IMR-90 (cell line): ENCODE results near the gene COL4A2. TPM values are rescaled to one million over a fixed set of nuclear protein-coding genes. Genes with fewer than 3 reads are reported as not detected.

Experiments
- ATAC-seq: fragments of 200-7000 bp; cut with Tn5 transposase; 2 replicates; pipeline ENCODE4 v1.9.1; 2020; ENCODE audit warnings: low read depth, mild to moderate bottlenecking, moderate library complexity
- BruUV-seq: library from RNA; stranded (reverse); fragments of 400-500 nt; replicated peaks from 2 replicates; lab custom pipeline; 2021; lab: Mats Ljungman, UMichigan
- CTCF ChIA-PET: fragments of 300-600 bp; formaldehyde crosslinking; extraction: SDS; loops from one replicate; lab custom pipeline; 2021; ENCODE audit warnings: antibody characterized with exemption; lab: Yijun Ruan, JAX
- POLR2A ChIA-PET: fragments of 300-600 bp; sonication (Branson Sonifier 250); formaldehyde crosslinking; loops from one replicate; lab custom pipeline; 2022; ENCODE audit warnings: antibody characterized with exemption; ENCODE audit not compliant: unreplicated experiment; lab: Charles Lee
- DNase-seq: peaks from one replicate; pipeline ENCODE4 v3.0.0; 2013
- H2AFZ ChIP-seq: replicated peaks from 2 replicates; pipeline ENCODE3; 2013; ENCODE audit warnings: low read length, mild to moderate bottlenecking; ENCODE audit not compliant: poor library complexity
- H2AK5ac ChIP-seq: 2 replicates; pipeline ENCODE4 v1.6.1; 2013; ENCODE audit warnings: low read depth, low read length, inconsistent platforms
- H2AK9ac ChIP-seq: replicated peaks from 2 replicates; pipeline ENCODE3; 2013; ENCODE audit warnings: mild to moderate bottlenecking, low read depth, low read length, moderate library complexity; ENCODE audit not compliant: poor library complexity
- H2BK120ac ChIP-seq: 2 replicates; pipeline ENCODE4 v1.6.1; 2013; ENCODE audit warnings: low read depth, low read length, inconsistent platforms
- H2BK15ac ChIP-seq: 3 replicates; pipeline ENCODE4 v1.6.1; 2013; ENCODE audit warnings: low read depth, low read length, inconsistent platforms
- H2BK20ac ChIP-seq: 2 replicates; pipeline ENCODE4 v1.6.1; 2013; ENCODE audit warnings: low read depth, mild to moderate bottlenecking, inconsistent platforms, low read length, moderate library complexity
- H2BK5ac ChIP-seq: 2 replicates; pipeline ENCODE4 v1.6.1; 2013; ENCODE audit warnings: mild to moderate bottlenecking, low read depth, low read length, inconsistent platforms; ENCODE audit not compliant: poor library complexity, severe bottlenecking
- H3K14ac ChIP-seq: replicated peaks from 2 replicates; pipeline ENCODE4 v1.6.1; 2013; ENCODE audit warnings: low read depth, low read length, inconsistent platforms
- H3K18ac ChIP-seq: 2 replicates; pipeline ENCODE4 v1.6.1; 2013; ENCODE audit warnings: low read depth, low read length, control low read depth
- H3K23ac ChIP-seq: 2 replicates; pipeline ENCODE4 v1.6.1; 2013; ENCODE audit warnings: low read depth, low read length, inconsistent platforms
- H3K27ac ChIP-seq: 2 replicates; pipeline ENCODE4 v1.5.1; 2013; ENCODE audit warnings: mild to moderate bottlenecking, control low read depth, low read length; ENCODE audit not compliant: insufficient read depth
- H3K27me3 ChIP-seq: 2 replicates; pipeline ENCODE4 v1.6.1; 2013; ENCODE audit warnings: low read length; ENCODE audit not compliant: control insufficient read depth, insufficient read depth
- H3K36me3 ChIP-seq: 2 replicates; pipeline ENCODE4 v1.6.1; 2013; ENCODE audit warnings: low read length, mixed read lengths; ENCODE audit not compliant: control insufficient read depth, insufficient read depth
- H3K4ac ChIP-seq: 2 replicates; pipeline ENCODE4 v1.6.1; 2013; ENCODE audit warnings: low read depth, low read length, inconsistent platforms
- H3K4me1 ChIP-seq: 2 replicates; pipeline ENCODE4 v1.6.1; 2013; ENCODE audit warnings: low read length, mixed read lengths; ENCODE audit not compliant: control insufficient read depth, insufficient read depth
- H3K4me2 ChIP-seq: 2 replicates; pipeline ENCODE4 v1.6.1; 2013; ENCODE audit warnings: low read depth, mild to moderate bottlenecking, control low read depth, low read length, moderate library complexity
- H3K4me3 ChIP-seq: 2 replicates; pipeline ENCODE4 v1.5.1; 2013; ENCODE audit warnings: low read depth, mild to moderate bottlenecking, control low read depth, low read length, moderate library complexity; ENCODE audit not compliant: insufficient read depth
- H3K56ac ChIP-seq: 2 replicates; pipeline ENCODE4 v1.6.1; 2013; ENCODE audit warnings: low read length, inconsistent platforms; ENCODE audit not compliant: insufficient read depth; ENCODE audit errors: extremely low read depth
- H3K79me1 ChIP-seq, 2 experiments: 2 replicates each; pipeline ENCODE4 v1.6.1; 2013; ENCODE audit warnings: low read length in 2 of 2, inconsistent platforms in 1 of 2, low read depth in 1 of 2
- H3K9ac ChIP-seq: 2 replicates; pipeline ENCODE4 v1.6.1; 2013; ENCODE audit warnings: low read depth, low read length, control low read depth
- H3K9me1 ChIP-seq: 2 replicates; pipeline ENCODE4 v1.6.1; 2013; ENCODE audit warnings: low read length, inconsistent platforms; ENCODE audit not compliant: insufficient read depth
- H3K9me3 ChIP-seq: 2 replicates; pipeline ENCODE4 v1.6.1; 2013; ENCODE audit warnings: low read length; ENCODE audit not compliant: control insufficient read depth, insufficient read depth
- H4K20me1 ChIP-seq: 2 replicates; pipeline ENCODE4 v1.6.1; 2013; ENCODE audit warnings: low read length, inconsistent platforms; ENCODE audit not compliant: insufficient read depth
- H4K5ac ChIP-seq: 2 replicates; pipeline ENCODE4 v1.6.1; 2013; ENCODE audit warnings: mild to moderate bottlenecking, low read depth, low read length, control low read depth
- H4K8ac ChIP-seq, 2 experiments: 2 replicates each; pipeline ENCODE4 v1.6.1; 2013; ENCODE audit warnings: low read depth in 2 of 2, low read length in 2 of 2, control low read depth in 1 of 2, inconsistent platforms in 1 of 2
- H4K91ac ChIP-seq: 2 replicates; pipeline ENCODE4 v1.6.1; 2013; ENCODE audit warnings: low read depth, low read length, inconsistent platforms; ENCODE audit not compliant: insufficient read depth
- FOS ChIP-seq: fragments of 150-350 bp; IDR thresholded peaks from 2 replicates; pipeline ENCODE4 v1.6.1; 2016; ENCODE audit warnings: low read depth, low read length
- RFX5 ChIP-seq: IDR thresholded peaks from 2 replicates; pipeline ENCODE4 v1.8.0; 2012; ENCODE audit warnings: low read depth, mild to moderate bottlenecking, low read length, moderate library complexity
- WGBS, 2 experiments: methylation state at CpG; one replicate each; pipeline versions ENCODE4 v1.1.5 to v1.1.7; 2013; ENCODE audit warnings: missing lambda C conversion rate in 2 of 2; ENCODE audit not compliant: insufficient read length in 1 of 2; ENCODE audit errors: extremely low coverage in 2 of 2; 5-methylcytosine and 5-hydroxymethylcytosine counted together
- dilution Hi-C: fragments of 300-500 bp; cut with HindIII; formaldehyde crosslinking; loops from one replicate; pipeline ENCODE4 v1.14.3; 2018; ENCODE audit warnings: low sequenced_read_pairs; ENCODE audit not compliant: unreplicated experiment
- in situ Hi-C: fragments of 300-500 bp; cut with MboI; formaldehyde crosslinking; loops from 3 replicates; pipeline ENCODE4 v1.14.3; 2019; ENCODE audit warnings: low sequenced_read_pairs, inconsistent platforms, mixed read lengths
- intact Hi-C: fragments of 100-400 bp; cut with micrococcal nuclease; formaldehyde crosslinking; loops from 2 replicates; pipeline ENCODE4 v1.10.0; 2022
- polyA plus RNA-seq, 3 experiments: library from polyadenylated mRNA; depleted of rRNA; stranded (reverse); fragments of >200 nt; gene quantifications; 2 replicates each; pipeline ENCODE4 v1.2.3, GENCODE V29; 2012; ENCODE audit warnings: low replicate concordance in 1 of 3
- total RNA-seq: library from RNA; depleted of rRNA; stranded (reverse); fragments of >200 nt; gene quantifications from 2 replicates; pipeline ENCODE4 v1.2.3, GENCODE V29; 2012

COL4A2 gene
- total and polyA plus RNA-seq, 2 of the 4 experiments (the other 2 are of a cell fraction), result 90.7 to 457 TPM

DNA sequence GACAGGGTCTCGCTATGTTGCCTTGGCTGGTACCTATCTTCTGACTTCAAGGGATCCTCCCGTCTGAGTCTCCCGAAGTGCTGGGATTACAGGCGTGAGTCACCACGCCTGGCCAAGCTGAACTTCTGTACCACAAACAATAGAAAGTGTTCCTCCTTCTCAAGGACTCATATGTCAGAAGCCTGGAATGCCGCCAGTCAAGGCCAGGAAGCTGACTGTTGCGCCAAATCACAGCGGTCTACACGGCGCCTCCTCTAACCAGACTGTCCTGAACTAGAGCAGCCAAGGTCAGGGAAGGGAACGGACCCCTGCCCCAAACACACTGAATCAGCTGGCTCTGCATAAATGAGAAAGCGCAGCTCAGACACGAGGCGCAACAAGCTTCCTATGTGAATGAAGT lies 239.8 kb downstream of the COL4A2 start:
- TF ChIP-seq FOS, result peak; percentile 59; the same call in 1 of the 2 replicates
- TF ChIP-seq RFX5, result no peak
- peaks cover 4% of the 10 kb centered on the region for H3K4me1 ChIP-seq

More for the DNA sequence above, 239.8 kb downstream of the COL4A2 start:
- Histone ChIP-seq H3K9me1 (peaks cover 2% of the 10 kb centered on the region; the same call in 1 of the 2 replicates), H3K56ac (no peak overlapping the region), H2AK9ac (no peak overlapping the region), H2AK5ac (no peak overlapping the region), H2BK20ac (no peak overlapping the region), H3K4ac (no peak overlapping the region), H3K18ac (no peak overlapping the region), H3K4me3 (no peak overlapping the region), H2BK120ac (no peak overlapping the region), H3K27ac (no peak overlapping the region), H3K27me3 (no peaks in the 10 kb centered on the region), H4K8ac (no peak overlapping the region), H3K23ac (no peak overlapping the region), H3K79me1 (no peaks in the 10 kb centered on the region; a peak in 2 of 4 replicates), H2AFZ (no peak overlapping the region), H3K9me3 (peaks cover 2% of the 10 kb centered on the region; the same call in 1 of the 2 replicates), H2BK15ac (no peak overlapping the region), H3K9ac (no peak overlapping the region), H2BK5ac (no peak overlapping the region), H4K91ac (no peak overlapping the region), H3K14ac (no peak overlapping the region), H4K20me1 (no peaks in the 10 kb centered on the region; the same call in 1 of the 2 replicates), H3K4me2 (no peak overlapping the region), H3K36me3 (no peaks in the 10 kb centered on the region), H4K5ac (no peak overlapping the region)
- 77% methylated on average over 4 of the region's 14 CpGs; no CpG with 5 or more reads in 1 of the 2 experiments for WGBS, 2 experiments
- CTCF ChIA-PET, result no interaction called here
- DNase-seq (peak; percentile 89), ATAC-seq (peak; percentile 60)
- no TSS peak for BruUV-seq
- in situ Hi-C loops, result no loop called here
- POLR2A ChIA-PET, result no interaction called here
- dilution Hi-C loops, result no loop called here
- intact Hi-C loops, result no loop called here
